Heart right ventricle (tissue), 16 donors: ENCODE results near the gene LRP1. TPM values are rescaled to one million over a fixed set of nuclear protein-coding genes. Genes with fewer than 3 reads are reported as not detected.

Source experiments
- ATAC-seq, 8 donors: fragments of 200-7000 bp; cut with Tn5 transposase; one replicate each; pipeline ENCODE4 v1.9.1; 2020; ENCODE audit warnings: mild to moderate bottlenecking in 8 of 8, moderate library complexity in 8 of 8, moderate number of reproducible peaks in 1 of 8
- DNase-seq, 2 donors: peaks; one replicate each; pipeline ENCODE4 v3.0.0-alpha.2; 2020
- H3K27ac ChIP-seq, 10 donors: fragments of 200-600 bp; sonication (generic) in 2 of 10; one replicate each; pipeline versions ENCODE4 v1.5.0 to v1.8.0; 2020 to 2022; ENCODE audit warnings: mild to moderate bottlenecking in 3 of 10
- H3K27me3 ChIP-seq, 7 donors: fragments of 200-600 bp; one replicate each; pipeline ENCODE4 v1.8.0; 2021 to 2022; ENCODE audit warnings: mild to moderate bottlenecking in 2 of 7
- H3K36me3 ChIP-seq, 9 donors: fragments of 200-600 bp; sonication (generic) in 1 of 9; one replicate each; pipeline versions ENCODE4 v1.5.0 to v1.8.0; 2020 to 2022; ENCODE audit warnings: mild to moderate bottlenecking in 2 of 9
- H3K4me1 ChIP-seq, 9 donors: fragments of 200-600 bp; sonication (generic) in 1 of 9; one replicate each; pipeline versions ENCODE4 v1.5.0 to v1.8.0; 2020 to 2022; ENCODE audit warnings: mild to moderate bottlenecking in 4 of 9
- H3K4me3 ChIP-seq, 10 donors: fragments of 200-600 bp; sonication (generic) in 2 of 10; one replicate each; pipeline versions ENCODE4 v1.5.0 to v1.8.0; 2020 to 2022; ENCODE audit warnings: mild to moderate bottlenecking in 7 of 10, moderate library complexity in 2 of 10
- H3K9me3 ChIP-seq, 11 donors: fragments of 200-600 bp in 10 of 11; sonication (generic) in 2 of 11; one replicate each; pipeline versions ENCODE4 v1.5.0 to v1.8.0; 2013 to 2022; ENCODE audit warnings: mild to moderate bottlenecking in 2 of 11, control low read depth in 1 of 11, moderate library complexity in 1 of 11
- WGBS, 2 donors: extraction: QIAGEN DNeasy Blood & Tissue Kit; methylation state at CpG; one replicate each; pipeline ENCODE4 v1.1.7; 2013; ENCODE audit warnings: inconsistent platforms in 1 of 2; 5-methylcytosine and 5-hydroxymethylcytosine counted together
- intact Hi-C, 10 donors: fragments of 100-400 bp; cut with DNase I; formaldehyde crosslinking; loops; one replicate each; pipeline versions ENCODE4 v1.11.1 to v1.14.2; 2022
- polyA plus RNA-seq, 2 donors: library from polyadenylated mRNA; stranded (reverse); fragments of 200-250 nt; gene quantifications; one replicate each; pipeline ENCODE4 v1.2.3, GENCODE V29; 2013
- total RNA-seq, 10 donors: library from RNA; stranded (reverse); fragmentation: NEBNext Ultra II Directional in 3 of 10; extraction: Animal tissue kit (Norgen Biotek cat#: 25700) in 3 of 10; gene quantifications; one replicate each; pipeline versions ENCODE4 v1.2.1 to v1.2.4, GENCODE V29; 2021 to 2023
- TF ChIP-seq, protein P1 (sequence below), 9 donors: fragments of 200-600 bp; sonication (generic) in 2 of 9; IDR thresholded peaks; one replicate each; pipeline versions ENCODE4 v1.5.0 to v1.8.0; 2021 to 2022; ENCODE audit warnings: antibody characterized with exemption in 9 of 9, mild to moderate bottlenecking in 5 of 9, moderate library complexity in 1 of 9
- donor health status: Arrhythmogenic right ventricular cardiomyopathy.
- donor health status: ischemic (EF 13 %, LVEDD 7.1; RV severe dilation, severe dysfunction).
- donor health status: healthy with polysubstance abuse.
- donor health status: DM: no; HTN: yes; CAD: no.
- donor health status: DM: no; HTN: no; CAD: no.
- donor health status: ischemic (EF 25% LVEDD 6.9; RV normal size, moderate dysfunction).
- donor health status: ischemic (EF 25% LVEDD 5.7; RV mildly dilated, moderate dysfunction).
- donor health status: healthy.
- donor health status: DM: yes; HTN: yes; CAD: no.
- donor health status: Ischemic cardiomyopathy.
- donor health status: ischemic (EF 35%, LVEDD 5.7; RV mildly dilated, moderate dysfunction).
- donor health status: nonischemic (EF 11% LVEDD 7.7; RV severe dilation, severe dysfunction).
- donor health status: DM: yes; HTN: yes; CAD: no.
- donor health status: PGD.
- donor health status: ischemic (EF 29% LVEDD 5.4; RV normal size, mild dysfunction).
- donor health status: nonischemic (EF 23%, LVEDD 6.1; RV moderate dilation, normal function).

LRP1 gene
- total and polyA plus RNA-seq, 12 donors, result 46.3 to 259 (median 69.3) TPM

DNA sequence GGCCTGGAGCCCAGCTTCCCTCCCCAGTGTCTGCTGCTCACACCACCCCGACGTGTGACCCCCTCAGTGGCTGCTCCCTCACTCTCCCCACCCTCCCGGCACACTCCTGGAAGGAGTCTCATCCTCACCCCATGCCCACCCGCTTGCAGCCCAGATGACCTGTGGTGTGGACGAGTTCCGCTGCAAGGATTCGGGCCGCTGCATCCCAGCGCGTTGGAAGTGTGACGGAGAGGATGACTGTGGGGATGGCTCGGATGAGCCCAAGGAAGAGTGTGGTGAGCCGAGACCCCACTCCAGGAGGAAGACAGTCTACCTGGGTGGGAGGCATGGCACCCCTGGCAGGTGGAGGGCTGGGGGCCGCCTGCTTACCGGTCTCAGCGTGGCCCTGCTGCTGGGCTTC, 73.3 kb downstream of the LRP1 start:
- Histone ChIP-seq H3K9me3 (no peaks in the 10 kb centered on the region), H3K27me3 (no peaks in the 10 kb centered on the region), H3K4me1 (no peaks in the 10 kb centered on the region), H3K4me3 (no peak overlapping the region), H3K27ac (no peak overlapping the region), H3K36me3 (peaks cover 0 to 100% (median 73%) of the 10 kb centered on the region in 9 donors)
- ATAC-seq (no peak), DNase-seq (no peak)
- intact Hi-C loops, result no loop called here
- TF ChIP-seq, protein P1, sequence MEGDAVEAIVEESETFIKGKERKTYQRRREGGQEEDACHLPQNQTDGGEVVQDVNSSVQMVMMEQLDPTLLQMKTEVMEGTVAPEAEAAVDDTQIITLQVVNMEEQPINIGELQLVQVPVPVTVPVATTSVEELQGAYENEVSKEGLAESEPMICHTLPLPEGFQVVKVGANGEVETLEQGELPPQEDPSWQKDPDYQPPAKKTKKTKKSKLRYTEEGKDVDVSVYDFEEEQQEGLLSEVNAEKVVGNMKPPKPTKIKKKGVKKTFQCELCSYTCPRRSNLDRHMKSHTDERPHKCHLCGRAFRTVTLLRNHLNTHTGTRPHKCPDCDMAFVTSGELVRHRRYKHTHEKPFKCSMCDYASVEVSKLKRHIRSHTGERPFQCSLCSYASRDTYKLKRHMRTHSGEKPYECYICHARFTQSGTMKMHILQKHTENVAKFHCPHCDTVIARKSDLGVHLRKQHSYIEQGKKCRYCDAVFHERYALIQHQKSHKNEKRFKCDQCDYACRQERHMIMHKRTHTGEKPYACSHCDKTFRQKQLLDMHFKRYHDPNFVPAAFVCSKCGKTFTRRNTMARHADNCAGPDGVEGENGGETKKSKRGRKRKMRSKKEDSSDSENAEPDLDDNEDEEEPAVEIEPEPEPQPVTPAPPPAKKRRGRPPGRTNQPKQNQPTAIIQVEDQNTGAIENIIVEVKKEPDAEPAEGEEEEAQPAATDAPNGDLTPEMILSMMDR (IDR thresholded peaks at IDR 0.05), result no peak
- WGBS, 2 donors, result 86 to 87% methylated on average over 16 of the region's 16 CpGs

DNA sequence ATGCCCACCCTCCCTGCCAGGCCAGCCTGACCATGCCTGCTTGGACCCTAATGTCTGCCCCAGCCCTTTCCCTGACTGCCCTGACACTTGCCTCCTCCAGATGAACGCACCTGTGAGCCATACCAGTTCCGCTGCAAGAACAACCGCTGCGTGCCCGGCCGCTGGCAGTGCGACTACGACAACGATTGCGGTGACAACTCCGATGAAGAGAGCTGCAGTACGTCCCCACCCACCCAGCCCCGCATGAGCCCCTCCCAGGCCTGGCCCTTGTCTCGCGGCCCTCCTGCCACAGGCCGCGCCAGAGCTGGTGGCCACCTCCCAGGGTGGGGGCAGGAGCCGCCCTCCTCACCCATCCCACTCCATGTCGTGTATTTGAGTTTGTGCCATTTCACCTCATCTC, 74.0 kb downstream of the LRP1 start:
- ATAC-seq (no peak), DNase-seq (no peak)
- no peaks in the 10 kb centered on the region for H3K4me1 ChIP-seq
- no peaks in the 10 kb centered on the region for H3K27me3 ChIP-seq
- intact Hi-C loops, result no loop called here
- H3K9me3 ChIP-seq, result no peaks in the 10 kb centered on the region
- TF ChIP-seq, protein P1 (IDR thresholded peaks at IDR 0.05), result no peak
- H3K4me3 ChIP-seq, result no peak overlapping the region
- H3K36me3 ChIP-seq, result peaks cover 0 to 100% (median 69%) of the 10 kb centered on the region in 9 donors
- H3K27ac ChIP-seq, result no peak overlapping the region
- WGBS, 2 donors, result 91 to 93% methylated on average over 19 of the region's 19 CpGs

GRCh38 chr12:57203201-57203600, 74.9 kb downstream of the LRP1 start:
- H3K9me3 ChIP-seq, result no peaks in the 10 kb centered on the region
- DNase-seq, result no peak
- no peaks in the 10 kb centered on the region for H3K27me3 ChIP-seq
- ATAC-seq, result no peak
- H3K4me3 ChIP-seq, result no peak overlapping the region
- peaks cover 0 to 100% (median 60%) of the 10 kb centered on the region in 9 donors for H3K36me3 ChIP-seq
- peaks cover under 1 to 9% (median 5%) of the 10 kb centered on the region in 9 donors for H3K4me1 ChIP-seq
- TF ChIP-seq, protein P1 (IDR thresholded peaks at IDR 0.05), result no peak
- 97% methylated on average over 28 of the region's 28 CpGs for WGBS, 2 donors
- H3K27ac ChIP-seq, result no peak overlapping the region
- intact Hi-C loops, result no loop called here

GRCh38 chr12:57203791-57204190, 75.5 kb downstream of the LRP1 start:
- 84 to 88% methylated on average over 11 of the region's 11 CpGs for WGBS, 2 donors
- DNase-seq (no peak), ATAC-seq (no peak)
- no peaks in the 10 kb centered on the region for H3K9me3 ChIP-seq
- H3K36me3 ChIP-seq, result peaks cover 0 to 100% (median 55%) of the 10 kb centered on the region in 9 donors
- no peak overlapping the region for H3K4me3 ChIP-seq
- no peaks in the 10 kb centered on the region for H3K27me3 ChIP-seq
- H3K4me1 ChIP-seq, result peaks cover 7 to 14% (median 10%) of the 10 kb centered on the region in 9 donors
- intact Hi-C loops, result no loop called here
- no peak overlapping the region for H3K27ac ChIP-seq
- TF ChIP-seq, protein P1 (IDR thresholded peaks at IDR 0.05), result no peak
